Pancreas (tissue), 10 donors: Measurements from ENCODE around the gene LRG1. TPM values are rescaled to one million over a fixed set of nuclear protein-coding genes. Genes with fewer than 3 reads are reported as not detected.
A peak's percentile ranks its signal among the peaks of the same experiment; 100 is the strongest.

Source experiments
- ATAC-seq, 4 donors: fragments of 200-7000 bp; cut with Tn5 transposase; one replicate each; pipeline versions ENCODE4 v1.8.0 to v1.9.1; 2020; ENCODE audit warnings: mild to moderate bottlenecking in 4 of 4, moderate library complexity in 4 of 4
- DNase-seq, 6 donors: peaks; one replicate each; pipeline ENCODE4 v3.0.0-alpha.2; 2020
- FAIRE-seq: peaks from 2 replicates; lab custom pipeline; 2012; peaks lifted over from hg19 to GRCh38; lab: Jason Lieb, UNC
- H3K27ac ChIP-seq, 4 donors: fragments of 200-600 bp; sonication (generic); 1 replicate in 3 of 4; 2 replicates in 1 of 4; pipeline versions ENCODE4 v1.5.0 to v1.8.0; 2020
- H3K27me3 ChIP-seq, 4 donors: fragments of 200-600 bp; one replicate each; pipeline ENCODE4 v1.8.0; 2021
- H3K36me3 ChIP-seq, 3 donors: fragments of 200-600 bp; sonication (generic) in 1 of 3; one replicate each; pipeline versions ENCODE4 v1.5.0 to v1.8.0; 2020 to 2021
- H3K4me1 ChIP-seq, 3 donors: fragments of 200-600 bp; one replicate each; pipeline ENCODE4 v1.8.0; 2021
- H3K4me3 ChIP-seq, 4 donors: fragments of 200-600 bp; sonication (generic) in 2 of 4; one replicate each; pipeline versions ENCODE4 v1.5.0 to v1.8.0; 2020 to 2021
- H3K9me3 ChIP-seq, 4 donors: fragments of 200-600 bp; one replicate each; pipeline ENCODE4 v1.8.0; 2021
- WGBS, 2 donors: extraction: QIAGEN DNeasy Blood & Tissue Kit; methylation state at CpG; one replicate each; pipeline ENCODE4 v1.1.7; 2013; 5-methylcytosine and 5-hydroxymethylcytosine counted together
- intact Hi-C, 3 donors: fragments of 100-400 bp; cut with DNase I; formaldehyde crosslinking; loops; one replicate each; pipeline versions ENCODE4 v1.11.1 to v1.14.2; 2022
- polyA plus RNA-seq, 2 donors: library from polyadenylated mRNA; stranded (reverse); fragments of 200-250 nt; gene quantifications; one replicate each; pipeline ENCODE4 v1.2.3, GENCODE V29; 2013
- total RNA-seq, 6 donors: library from RNA; stranded (reverse); fragmentation: NEBNext Ultra II Directional in 4 of 6; extraction: Animal tissue kit (Norgen Biotek cat#: 25700) in 4 of 6; gene quantifications; one replicate each; pipeline versions ENCODE4 v1.2.1 to v1.2.4, GENCODE V29; 2021 to 2023
- TF ChIP-seq, protein P1 (sequence below), 4 donors: fragments of 200-600 bp; sonication (generic) in 3 of 4; IDR thresholded peaks; one replicate each; pipeline versions ENCODE4 v1.5.0 to v1.8.0; 2021; ENCODE audit warnings: antibody characterized with exemption in 4 of 4
- donor health status: healthy with polysubstance abuse.
- donor health status: DM: no; HTN: no; CAD: no; lungs with moderate emphysema.
- donor health status: DM: no; HTN: no; CAD: no.
- donor health status: control.
- donor health status: control.
- donor health status: Bipolar disorder and iron deficiency.
- donor health status: DM: yes; HTN: yes; CAD: no.
- donor health status: DM: no; HTN: no; CAD: no.
- donor health status: DM: no; HTN: no; CAD: no.
- donor health status: DM: yes; HTN: yes; CAD: no.

Gene LRG1
- total and polyA plus RNA-seq, 8 donors, result 7.9 to 53.6 (median 18.7) TPM

DNA sequence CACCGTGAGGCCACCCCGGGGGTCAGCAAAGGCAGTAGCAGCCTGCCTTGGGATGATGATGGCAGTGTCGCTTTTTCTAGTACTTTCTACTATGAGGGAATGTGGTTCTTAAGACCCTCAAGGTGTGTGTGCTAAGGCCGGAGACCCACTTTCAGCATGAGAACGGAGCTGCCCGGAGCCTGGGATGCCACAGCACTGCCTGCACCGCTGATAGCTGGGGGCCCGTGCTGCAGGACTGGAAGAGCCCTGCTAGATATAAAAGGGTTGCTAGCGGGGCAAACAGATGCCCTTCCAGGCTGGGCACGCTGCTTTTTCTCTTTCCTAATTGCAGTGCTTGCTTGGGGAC, 36.0 kb downstream of the LRG1 start:
- 93% methylated on average over 10 of the region's 10 CpGs for WGBS, 2 donors
- Histone ChIP-seq H3K27ac (no peak overlapping the region), H3K9me3 (no peaks in the 10 kb centered on the region), H3K36me3 (peaks cover 0 to 4% (median 0%) of the 10 kb centered on the region in 3 donors), H3K4me1 (no peaks in the 10 kb centered on the region), H3K27me3 (no peaks in the 10 kb centered on the region), H3K4me3 (no peak overlapping the region)
- FAIRE-seq, result no peak
- intact Hi-C loops, result no loop called here
- no peak for DNase-seq
- TF ChIP-seq, protein P1, sequence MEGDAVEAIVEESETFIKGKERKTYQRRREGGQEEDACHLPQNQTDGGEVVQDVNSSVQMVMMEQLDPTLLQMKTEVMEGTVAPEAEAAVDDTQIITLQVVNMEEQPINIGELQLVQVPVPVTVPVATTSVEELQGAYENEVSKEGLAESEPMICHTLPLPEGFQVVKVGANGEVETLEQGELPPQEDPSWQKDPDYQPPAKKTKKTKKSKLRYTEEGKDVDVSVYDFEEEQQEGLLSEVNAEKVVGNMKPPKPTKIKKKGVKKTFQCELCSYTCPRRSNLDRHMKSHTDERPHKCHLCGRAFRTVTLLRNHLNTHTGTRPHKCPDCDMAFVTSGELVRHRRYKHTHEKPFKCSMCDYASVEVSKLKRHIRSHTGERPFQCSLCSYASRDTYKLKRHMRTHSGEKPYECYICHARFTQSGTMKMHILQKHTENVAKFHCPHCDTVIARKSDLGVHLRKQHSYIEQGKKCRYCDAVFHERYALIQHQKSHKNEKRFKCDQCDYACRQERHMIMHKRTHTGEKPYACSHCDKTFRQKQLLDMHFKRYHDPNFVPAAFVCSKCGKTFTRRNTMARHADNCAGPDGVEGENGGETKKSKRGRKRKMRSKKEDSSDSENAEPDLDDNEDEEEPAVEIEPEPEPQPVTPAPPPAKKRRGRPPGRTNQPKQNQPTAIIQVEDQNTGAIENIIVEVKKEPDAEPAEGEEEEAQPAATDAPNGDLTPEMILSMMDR (IDR thresholded peaks at IDR 0.05), result no peak
- no peak for ATAC-seq

DNA sequence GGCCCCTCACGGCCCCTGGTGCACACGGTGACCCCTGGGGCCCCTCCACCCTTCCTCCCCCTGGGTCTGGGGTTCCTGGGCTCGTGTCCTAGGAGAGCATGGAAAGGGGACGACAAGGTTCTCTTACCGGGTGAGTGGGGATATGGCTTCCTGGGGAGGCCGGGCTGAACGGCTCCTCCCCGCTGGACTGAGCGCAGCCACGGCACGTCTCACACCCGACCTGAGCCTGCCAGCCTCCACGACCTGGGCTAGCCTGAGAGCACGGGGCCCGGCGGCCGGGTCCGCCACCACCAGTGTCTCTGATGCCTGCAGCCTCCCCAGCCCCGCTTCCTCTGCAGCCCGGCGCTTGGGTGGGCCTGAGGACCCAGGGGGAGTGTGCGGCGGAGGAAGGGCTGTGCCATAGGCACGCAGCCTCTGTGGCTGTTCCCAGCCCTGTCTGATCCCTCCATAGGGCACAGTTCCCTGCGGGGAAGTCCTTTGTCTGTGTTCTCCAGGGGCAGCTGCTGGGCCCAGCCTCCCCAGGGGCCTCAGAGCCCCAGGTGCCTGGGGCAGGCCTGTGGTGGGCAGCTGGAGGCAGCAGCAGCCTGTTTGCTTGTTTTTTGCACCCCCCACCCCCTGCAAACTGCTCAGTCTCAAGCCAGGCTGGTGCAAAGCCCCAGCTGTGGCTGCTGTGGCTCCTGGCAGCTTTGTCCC, 36.6 kb downstream of the LRG1 start:
- 91 to 94% methylated on average over 24 to 25 of the region's 25 CpGs for WGBS, 2 donors
- Histone ChIP-seq H3K27ac (no peak overlapping the region), H3K4me3 (no peak overlapping the region), H3K4me1 (no peaks in the 10 kb centered on the region), H3K27me3 (no peaks in the 10 kb centered on the region), H3K36me3 (peaks cover 0 to 4% (median under 1%) of the 10 kb centered on the region in 3 donors), H3K9me3 (no peaks in the 10 kb centered on the region)
- DNase-seq (no peak), FAIRE-seq (no peak), ATAC-seq (no peak)
- TF ChIP-seq, protein P1 (IDR thresholded peaks at IDR 0.05), result no peak
- intact Hi-C loops, result no loop called here

DNA sequence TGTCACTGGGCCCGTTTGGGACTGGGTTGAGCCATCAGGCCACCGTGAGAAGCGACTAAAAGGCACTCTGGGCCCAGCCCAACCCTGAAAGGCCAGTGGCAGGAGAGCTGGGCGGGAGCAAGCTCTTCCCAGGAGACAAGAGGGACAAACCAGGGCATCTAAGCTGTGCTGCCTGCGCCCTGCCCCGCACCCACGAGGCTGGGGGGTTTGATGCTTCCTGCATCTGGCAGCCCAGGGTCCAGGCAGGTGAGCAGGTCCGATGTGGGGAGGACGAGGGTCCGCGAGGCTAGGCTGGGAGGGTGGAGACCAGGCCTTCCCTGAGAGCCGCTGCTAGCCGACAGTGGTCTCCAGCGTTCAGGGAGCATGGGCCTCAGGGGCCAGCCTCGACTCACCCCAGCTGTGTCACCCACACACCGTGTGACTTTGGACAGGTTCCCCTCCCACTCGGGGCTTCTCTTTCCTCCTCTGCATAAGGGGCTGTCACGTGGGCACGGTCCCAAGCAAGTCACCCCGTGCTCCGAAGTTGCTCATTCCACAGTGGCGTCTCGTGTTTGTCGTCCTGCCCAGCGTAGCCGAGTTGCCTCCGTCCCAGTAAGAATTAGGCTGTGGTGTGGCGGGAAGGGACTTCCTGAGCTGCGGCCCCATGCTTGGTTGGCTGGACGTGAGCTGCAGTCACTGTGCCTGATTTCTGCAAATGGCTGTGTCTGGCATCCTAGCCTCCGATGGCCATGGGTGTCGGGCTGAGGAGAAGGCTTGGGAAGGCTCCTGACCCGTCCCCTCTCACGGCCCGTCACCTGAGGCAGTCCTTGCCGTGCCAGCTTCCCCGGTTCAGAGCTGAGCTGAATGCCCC, 37.3 kb downstream of the LRG1 start:
- DNase-seq (peak in 1 of 6 donors; percentile 17), ATAC-seq (no peak), FAIRE-seq (no peak)
- Histone ChIP-seq H3K9me3 (no peaks in the 10 kb centered on the region), H3K27me3 (no peaks in the 10 kb centered on the region), H3K4me3 (no peak overlapping the region), H3K36me3 (peaks cover 0 to 6% (median 4%) of the 10 kb centered on the region in 3 donors), H3K27ac (no peak overlapping the region), H3K4me1 (no peaks in the 10 kb centered on the region)
- 89 to 90% methylated on average over 37 of the region's 37 CpGs for WGBS, 2 donors
- intact Hi-C loops, result no loop called here
- TF ChIP-seq, protein P1 (IDR thresholded peaks at IDR 0.05), result no peak

DNA sequence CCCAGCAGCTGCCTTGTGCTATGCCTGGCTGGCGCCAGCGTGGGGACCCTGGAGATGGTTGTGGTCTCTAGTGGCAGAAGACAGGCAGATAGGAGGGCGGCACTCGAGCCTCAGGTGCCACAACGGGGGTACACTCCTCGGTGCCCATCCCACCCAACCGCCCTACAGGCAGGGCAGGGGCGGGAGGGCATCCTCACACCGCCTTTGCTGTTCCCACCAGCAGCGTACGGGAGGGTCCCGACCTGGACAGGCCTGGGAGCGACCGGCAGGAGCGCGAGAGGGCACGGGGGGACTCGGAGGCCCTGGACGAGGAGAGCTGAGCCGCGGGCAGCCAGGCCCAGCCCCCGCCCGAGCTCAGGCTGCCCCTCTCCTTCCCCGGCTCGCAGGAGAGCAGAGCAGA, 38.1 kb downstream of the LRG1 start:
- Histone ChIP-seq H3K4me1 (no peaks in the 10 kb centered on the region), H3K9me3 (no peaks in the 10 kb centered on the region), H3K4me3 (no peak overlapping the region), H3K36me3 (peaks cover 0 to 6% (median 4%) of the 10 kb centered on the region in 3 donors), H3K27me3 (no peaks in the 10 kb centered on the region), H3K27ac (no peak overlapping the region)
- no peak for DNase-seq
- WGBS, 2 donors, result 91% methylated on average over 22 to 25 of the region's 25 CpGs
- FAIRE-seq, result no peak
- TF ChIP-seq, protein P1 (IDR thresholded peaks at IDR 0.05), result no peak
- intact Hi-C loops, result no loop called here
- peak in 1 of 4 donors; percentile 4 for ATAC-seq
